ENCODE data around the gene FIZ1. TPM values are rescaled to one million over a fixed set of nuclear protein-coding genes. Genes with fewer than 3 reads are reported as not detected.

Gene FIZ1
- total RNA-seq, 1 donor from 2014 or later = 14.3 TPM

DNA sequence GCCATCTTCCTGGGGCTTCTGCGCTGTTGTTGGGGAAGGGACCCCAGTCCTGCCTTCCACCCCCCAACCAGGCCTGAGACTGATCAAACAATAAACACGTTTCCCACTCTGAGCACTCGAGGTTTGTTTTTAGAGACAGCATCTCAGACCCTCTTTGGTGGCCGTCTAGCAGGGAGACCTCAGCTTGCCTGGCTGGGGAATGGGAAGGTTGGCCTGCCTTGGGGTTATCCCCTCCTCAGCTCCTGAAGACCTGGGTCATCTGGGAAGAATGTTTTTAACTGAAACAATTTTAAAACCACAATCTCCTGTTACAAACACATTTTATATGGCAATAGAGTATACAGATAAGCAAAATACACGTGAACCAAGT, 46.2 kb upstream of the FIZ1 start:
- intact Hi-C loops (cut with DNase I) = no loop called here
- no peak for ATAC-seq
- no peaks in the 10 kb centered on the region for H3K9me3 ChIP-seq
- TF ChIP-seq, protein P1, sequence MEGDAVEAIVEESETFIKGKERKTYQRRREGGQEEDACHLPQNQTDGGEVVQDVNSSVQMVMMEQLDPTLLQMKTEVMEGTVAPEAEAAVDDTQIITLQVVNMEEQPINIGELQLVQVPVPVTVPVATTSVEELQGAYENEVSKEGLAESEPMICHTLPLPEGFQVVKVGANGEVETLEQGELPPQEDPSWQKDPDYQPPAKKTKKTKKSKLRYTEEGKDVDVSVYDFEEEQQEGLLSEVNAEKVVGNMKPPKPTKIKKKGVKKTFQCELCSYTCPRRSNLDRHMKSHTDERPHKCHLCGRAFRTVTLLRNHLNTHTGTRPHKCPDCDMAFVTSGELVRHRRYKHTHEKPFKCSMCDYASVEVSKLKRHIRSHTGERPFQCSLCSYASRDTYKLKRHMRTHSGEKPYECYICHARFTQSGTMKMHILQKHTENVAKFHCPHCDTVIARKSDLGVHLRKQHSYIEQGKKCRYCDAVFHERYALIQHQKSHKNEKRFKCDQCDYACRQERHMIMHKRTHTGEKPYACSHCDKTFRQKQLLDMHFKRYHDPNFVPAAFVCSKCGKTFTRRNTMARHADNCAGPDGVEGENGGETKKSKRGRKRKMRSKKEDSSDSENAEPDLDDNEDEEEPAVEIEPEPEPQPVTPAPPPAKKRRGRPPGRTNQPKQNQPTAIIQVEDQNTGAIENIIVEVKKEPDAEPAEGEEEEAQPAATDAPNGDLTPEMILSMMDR (IDR thresholded peaks at IDR 0.05) = no peak
- H3K27ac ChIP-seq = no peak overlapping the region
- peaks cover 52% of the 10 kb centered on the region for H3K4me1 ChIP-seq
- no peak for DNase-seq
- no peaks in the 10 kb centered on the region for H3K27me3 ChIP-seq (ENCODE audit: low read depth)
- no peak overlapping the region for H3K4me3 ChIP-seq
- peaks cover 12% of the 10 kb centered on the region for H3K36me3 ChIP-seq

DNA sequence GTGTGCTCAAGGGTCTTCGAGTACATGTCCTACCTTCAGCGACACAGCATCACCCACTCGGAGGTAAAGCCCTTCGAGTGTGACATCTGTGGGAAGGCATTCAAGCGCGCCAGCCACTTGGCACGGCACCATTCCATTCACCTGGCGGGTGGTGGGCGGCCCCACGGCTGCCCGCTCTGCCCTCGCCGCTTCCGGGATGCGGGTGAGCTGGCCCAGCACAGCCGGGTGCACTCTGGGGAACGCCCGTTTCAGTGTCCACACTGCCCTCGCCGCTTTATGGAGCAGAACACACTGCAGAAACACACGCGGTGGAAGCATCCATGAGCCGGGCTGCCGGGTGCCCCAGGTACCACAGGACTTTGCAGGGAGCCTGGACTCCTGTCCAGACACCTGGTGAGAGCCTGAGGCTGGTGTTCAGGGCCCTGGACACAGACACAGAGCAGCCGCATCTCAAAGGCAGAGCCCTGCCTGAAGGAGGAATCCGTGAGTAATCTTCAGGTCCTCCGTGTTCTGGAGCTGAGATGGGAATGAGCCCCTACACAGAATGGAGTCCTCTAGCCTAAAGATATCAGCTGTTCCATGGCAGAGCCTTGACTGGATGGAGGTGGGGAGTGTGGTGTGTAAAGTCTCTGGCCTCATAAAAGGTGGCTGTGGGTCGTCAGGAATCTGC, 45.7 kb upstream of the FIZ1 start:
- intact Hi-C loops (cut with DNase I) = no loop called here
- Histone ChIP-seq H3K27ac (no peak overlapping the region), H3K4me3 (peak overlapping the region; percentile 82), H3K27me3 (ENCODE audit: low read depth) (no peaks in the 10 kb centered on the region), H3K36me3 (peaks cover 12% of the 10 kb centered on the region), H3K9me3 (no peaks in the 10 kb centered on the region), H3K4me1 (peaks cover 57% of the 10 kb centered on the region)
- no peak for DNase-seq
- TF ChIP-seq, protein P1 (IDR thresholded peaks at IDR 0.05) = no peak
- no peak for ATAC-seq

DNA sequence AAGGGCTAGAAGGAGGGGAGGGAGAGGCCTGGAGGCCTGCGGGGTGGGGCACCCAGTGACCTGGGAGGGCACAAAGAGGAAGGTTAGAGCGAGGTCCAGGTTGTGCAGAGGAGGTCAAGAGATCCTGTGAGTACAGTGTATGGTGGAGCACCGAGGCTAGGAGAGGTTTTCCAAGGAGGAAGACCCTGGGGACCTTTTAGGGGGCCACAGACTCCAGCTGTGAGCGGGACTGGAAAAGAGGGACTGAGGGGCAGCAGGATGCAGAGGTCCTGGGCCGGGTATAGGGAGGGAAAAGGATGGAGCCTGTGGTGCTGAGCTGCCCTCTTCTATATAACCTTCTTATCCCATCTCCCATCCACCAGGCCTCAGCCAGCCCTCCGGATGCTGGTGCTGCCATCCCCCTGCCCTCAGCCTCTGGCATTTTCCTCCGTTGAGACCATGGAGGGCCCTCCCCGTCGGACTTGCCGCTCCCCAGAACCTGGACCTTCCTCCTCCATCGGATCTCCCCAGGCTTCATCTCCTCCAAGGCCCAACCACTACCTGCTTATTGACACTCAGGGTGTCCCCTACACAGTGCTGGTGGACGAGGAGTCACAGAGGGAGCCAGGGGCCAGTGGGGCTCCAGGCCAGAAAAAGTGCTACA, 45.0 kb upstream of the FIZ1 start:
- H3K4me3 ChIP-seq = peak overlapping the region; percentile 82
- H3K9me3 ChIP-seq = no peaks in the 10 kb centered on the region
- peaks cover 61% of the 10 kb centered on the region for H3K4me1 ChIP-seq
- no peaks in the 10 kb centered on the region for H3K27me3 ChIP-seq (ENCODE audit: low read depth)
- peak overlapping the region; percentile 81 for H3K27ac ChIP-seq
- ATAC-seq = no peak
- TF ChIP-seq, protein P1 (IDR thresholded peaks at IDR 0.05) = no peak
- DNase-seq = no peak
- peaks cover 12% of the 10 kb centered on the region for H3K36me3 ChIP-seq
- intact Hi-C loops (cut with DNase I) = no loop called here

DNA sequence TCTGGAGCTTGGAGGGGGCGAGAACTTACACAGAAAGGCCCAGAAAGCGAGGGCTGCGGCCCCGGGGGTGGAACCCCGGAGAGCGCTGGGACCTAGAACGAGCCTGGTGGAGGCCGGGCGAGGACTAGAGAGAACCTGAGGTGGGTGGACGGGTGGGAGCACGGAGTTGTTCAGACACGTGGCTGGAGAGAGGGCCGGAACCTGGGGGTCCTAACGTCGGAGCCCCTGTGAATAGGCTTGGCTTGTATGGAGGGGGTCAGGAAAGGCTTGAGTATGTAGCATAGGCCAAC, 44.5 kb upstream of the FIZ1 start:
- Histone ChIP-seq H3K27me3 (ENCODE audit: low read depth) (no peaks in the 10 kb centered on the region), H3K9me3 (no peaks in the 10 kb centered on the region), H3K27ac (peak overlapping the region; percentile 81), H3K4me1 (peaks cover 61% of the 10 kb centered on the region), H3K4me3 (peak overlapping the region; percentile 82), H3K36me3 (peaks cover 12% of the 10 kb centered on the region)
- ATAC-seq (no peak), DNase-seq (peak; percentile 52)
- intact Hi-C loops (cut with DNase I) = no loop called here
- TF ChIP-seq, protein P1 (IDR thresholded peaks at IDR 0.05) = no peak

DNA sequence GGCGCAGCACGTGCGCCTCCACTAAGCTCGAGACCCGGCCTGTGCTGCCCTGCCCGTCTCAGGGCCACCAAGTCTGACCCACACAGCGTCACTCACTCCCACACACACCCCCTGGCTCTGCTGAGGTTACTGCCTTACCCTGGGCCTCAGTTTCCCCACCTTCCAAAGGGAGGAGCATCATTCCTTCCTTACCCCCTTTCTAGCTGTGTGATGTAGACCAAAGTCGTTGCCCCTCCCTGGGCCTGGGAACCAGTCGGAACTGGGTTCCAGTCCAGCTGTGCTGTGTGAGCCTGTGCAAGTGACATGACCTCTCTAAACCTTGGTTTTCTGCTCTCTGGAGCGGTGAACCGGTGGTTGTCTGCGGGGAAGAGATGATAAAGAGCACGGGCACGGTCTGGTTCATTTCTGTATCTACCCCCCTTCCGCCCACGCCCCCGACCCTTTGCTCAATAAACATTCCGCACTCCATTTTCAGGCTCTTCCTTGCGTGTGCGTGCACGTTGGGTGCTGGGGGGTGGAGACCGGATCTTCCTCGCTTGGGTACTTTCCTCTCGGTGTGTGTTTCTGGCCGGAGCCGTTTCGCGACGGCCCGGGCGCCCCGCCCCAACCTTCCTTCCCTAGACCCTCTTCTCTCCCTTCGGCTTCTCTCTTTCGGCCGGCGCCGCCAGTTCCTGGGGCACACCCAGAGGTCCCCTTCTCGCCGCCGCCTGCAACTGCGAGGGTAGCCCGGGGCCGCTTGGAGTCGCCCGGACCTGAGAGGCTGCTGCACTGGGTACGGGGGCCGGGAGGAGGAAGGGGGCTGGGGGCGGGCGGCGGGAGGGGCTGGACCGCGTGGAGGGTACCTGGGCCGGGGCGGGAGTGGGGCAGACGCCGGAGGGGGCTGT, 43.9 kb upstream of the FIZ1 start, which contains the start of gene ZNF581:
Gene ZNF581, plus strand, starts transcription at position 647 of the 884 bp plus-strand sequence. CDS start 923 bp downstream, outside the sequence.
- peaks cover 61% of the 10 kb centered on the region for H3K4me1 ChIP-seq
- ATAC-seq = peak; percentile 68 to 73
- intact Hi-C loops (cut with DNase I) = no loop called here

More for the DNA sequence above, 43.9 kb upstream of the FIZ1 start, which contains the start of gene ZNF581:
- TF ChIP-seq, protein P1 (IDR thresholded peaks at IDR 0.05) = no peak
- Histone ChIP-seq H3K27me3 (ENCODE audit: low read depth) (no peaks in the 10 kb centered on the region), H3K4me3 (peak within 1 kb of the TSS; percentile 82), H3K27ac (peak within 1 kb of the TSS; percentile 81), H3K36me3 (peaks cover 12% of the 10 kb centered on the region), H3K9me3 (no peaks in the 10 kb centered on the region)
- peak; percentile 85 for DNase-seq

Data from lower lobe of right lung (tissue), 2 donors.